ENCODE data around the gene RRM1.

Gene RRM1

DNA sequence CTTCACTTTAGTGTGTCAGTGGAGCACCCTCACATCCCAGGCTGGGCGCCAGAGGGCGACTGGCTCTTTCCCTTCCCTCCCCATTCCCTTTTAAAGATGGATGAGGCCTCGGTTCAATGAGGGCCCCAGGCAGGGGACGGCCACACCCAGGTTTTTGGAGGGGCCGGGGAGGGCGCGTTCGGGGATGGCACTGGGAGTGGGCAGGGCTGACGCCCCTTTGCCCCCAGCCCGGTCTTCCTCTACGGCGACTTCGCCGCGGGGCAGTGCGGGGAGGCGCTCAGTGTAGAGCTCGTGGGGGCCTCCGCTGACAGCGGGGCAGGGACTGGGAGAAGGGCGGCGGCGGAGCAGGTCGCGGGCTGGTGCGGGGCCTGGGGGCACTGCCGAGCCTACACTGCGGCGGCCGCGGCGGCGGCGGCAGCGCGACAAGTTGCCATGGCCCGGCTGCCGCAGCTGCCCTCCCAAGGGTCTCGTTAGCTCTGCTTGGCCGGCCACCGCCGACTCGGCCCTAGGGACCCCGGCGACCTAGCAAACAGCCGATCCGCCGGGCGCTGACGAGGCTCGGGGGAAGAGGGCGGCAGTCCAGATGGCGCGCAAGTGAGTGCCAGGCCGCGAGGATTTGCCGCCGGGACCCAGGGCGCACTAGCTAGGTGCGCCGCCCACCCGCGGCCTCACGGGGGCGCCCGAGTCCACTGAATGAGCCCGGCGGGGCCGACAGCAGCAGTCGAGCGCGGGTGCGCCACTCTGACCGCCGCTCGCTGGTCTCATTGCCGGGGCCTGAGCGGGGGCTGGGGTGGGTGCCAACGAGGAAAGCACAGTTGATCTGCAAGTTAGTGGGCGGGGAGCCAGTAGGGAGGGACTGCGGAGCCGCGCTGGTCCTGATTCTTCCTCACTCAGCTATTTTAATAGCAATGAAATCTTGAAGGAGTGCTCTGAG is 92.7 kb downstream of the RRM1 start:
- peak; percentile 72 for DNase-seq (ENCODE audit: low read depth)

Data from activated T-helper 1 cell treated with Interleukin-2 at 50 U/mL for 16 hours (primary cell).